ENCODE data around the gene UBE2F. TPM values are rescaled to one million over a fixed set of nuclear protein-coding genes. Genes with fewer than 3 reads are reported as not detected.

UBE2F gene
- total and polyA plus RNA-seq, 2 donors (not counting 1 experiment from before 2014, with no cell fraction given) = 53.7 to 113 TPM

GRCh38 chr2:238060096-238060541 is 93.3 kb downstream of the UBE2F start:
- H3K9ac ChIP-seq (ENCODE audit: insufficient read depth, low read length) = peak overlapping the region; percentile 93
- no peaks in the 10 kb centered on the region for H3K27me3 ChIP-seq (ENCODE audit: control insufficient read depth, insufficient read depth, low read length)
- no peaks in the 10 kb centered on the region for H4K20me1 ChIP-seq (ENCODE audit: control insufficient read depth, extremely low read depth, insufficient read depth, low read length)
- H2AFZ ChIP-seq (ENCODE audit: low read length) = peak overlapping the region; percentile 74
- TF ChIP-seq CTCF (conservative IDR thresholded peaks at IDR 0.05 in 1 of 2, IDR thresholded peaks at IDR 0.05 in 1 of 2; ENCODE audit: low read depth in 1 of 2, low read length in 2 of 2) (no peak), EZH2 (IDR thresholded peaks at IDR 0.05; ENCODE audit: low read length, missing control alignments) (no peak)
- DNase-seq (ENCODE audit: low read depth in 2 of 2) = peak in 1 of 2 donors; percentile 38
- H3K36me3 ChIP-seq (ENCODE audit: control insufficient read depth, insufficient read depth, low read length) = no peaks in the 10 kb centered on the region
- peak overlapping the region; percentile 95 for H3K4me2 ChIP-seq (ENCODE audit: extremely low read depth, insufficient read depth, low read length)
- H3K79me2 ChIP-seq (ENCODE audit: control insufficient read depth, insufficient read depth, low read length) = no peaks in the 10 kb centered on the region
- H3K4me3 ChIP-seq (replicated peaks in 1 of 4; ENCODE audit: control extremely low read depth in 1 of 4, insufficient read depth in 1 of 4, low read depth in 3 of 4, low read length in 4 of 4) = peak overlapping the region; percentile 88 to 96 (median 91)
- no peaks in the 10 kb centered on the region for H3K9me3 ChIP-seq (ENCODE audit: control insufficient read depth, insufficient read depth, low read depth, low read length)
- no peaks in the 10 kb centered on the region for H3K4me1 ChIP-seq (ENCODE audit: control insufficient read depth, extremely low read depth, insufficient read depth, low read length)
- H3K27ac ChIP-seq (ENCODE audit: insufficient read depth, low read length) = peak overlapping the region; percentile 88

GRCh38 chr2:238060542-238061314 is 93.9 kb downstream of the UBE2F start, which contains the start of gene SCLY:
Gene SCLY (plus strand): TSS chr2:238061001. CDS start chr2:238061055, 54 bp downstream.
- DNase-seq (ENCODE audit: low read depth in 2 of 2) = peak; percentile 96 to 97
- H3K27me3 ChIP-seq (ENCODE audit: control insufficient read depth, insufficient read depth, low read length) = no peaks in the 10 kb centered on the region
- no peaks in the 10 kb centered on the region for H3K79me2 ChIP-seq (ENCODE audit: control insufficient read depth, insufficient read depth, low read length)
- H3K27ac ChIP-seq (ENCODE audit: insufficient read depth, low read length) = peak within 1 kb of the TSS; percentile 88
- H3K4me3 ChIP-seq (replicated peaks in 1 of 4; ENCODE audit: control extremely low read depth in 1 of 4, insufficient read depth in 1 of 4, low read depth in 3 of 4, low read length in 4 of 4) = peak within 1 kb of the TSS; percentile 88 to 96 (median 91)
- TF ChIP-seq CTCF (conservative IDR thresholded peaks at IDR 0.05 in 1 of 2, IDR thresholded peaks at IDR 0.05 in 1 of 2; ENCODE audit: low read depth in 1 of 2, low read length in 2 of 2) (no peak), EZH2 (IDR thresholded peaks at IDR 0.05; ENCODE audit: low read length, missing control alignments) (no peak)
- H2AFZ ChIP-seq (ENCODE audit: low read length) = peak within 1 kb of the TSS; percentile 88
- no peaks in the 10 kb centered on the region for H3K4me1 ChIP-seq (ENCODE audit: control insufficient read depth, extremely low read depth, insufficient read depth, low read length)
- peak within 1 kb of the TSS; percentile 95 for H3K4me2 ChIP-seq (ENCODE audit: extremely low read depth, insufficient read depth, low read length)
- H4K20me1 ChIP-seq (ENCODE audit: control insufficient read depth, extremely low read depth, insufficient read depth, low read length) = no peaks in the 10 kb centered on the region
- peak within 1 kb of the TSS; percentile 93 for H3K9ac ChIP-seq (ENCODE audit: insufficient read depth, low read length)
- H3K9me3 ChIP-seq (ENCODE audit: control insufficient read depth, insufficient read depth, low read depth, low read length) = no peaks in the 10 kb centered on the region
- no peaks in the 10 kb centered on the region for H3K36me3 ChIP-seq (ENCODE audit: control insufficient read depth, insufficient read depth, low read length)

GRCh38 chr2:238061315-238062202 is 94.7 kb downstream of the UBE2F start:
- peak overlapping the region; percentile 84 for H3K9ac ChIP-seq (ENCODE audit: insufficient read depth, low read length)
- no peaks in the 10 kb centered on the region for H3K79me2 ChIP-seq (ENCODE audit: control insufficient read depth, insufficient read depth, low read length)
- peaks cover 3% of the 10 kb centered on the region for H3K36me3 ChIP-seq (ENCODE audit: control insufficient read depth, insufficient read depth, low read length)
- H2AFZ ChIP-seq (ENCODE audit: low read length) = peak overlapping the region; percentile 88
- H3K4me2 ChIP-seq (ENCODE audit: extremely low read depth, insufficient read depth, low read length) = peak overlapping the region; percentile 79
- H3K9me3 ChIP-seq (ENCODE audit: control insufficient read depth, insufficient read depth, low read depth, low read length) = no peaks in the 10 kb centered on the region
- peak overlapping the region; percentile 88 for H3K27ac ChIP-seq (ENCODE audit: insufficient read depth, low read length)
- no peaks in the 10 kb centered on the region for H3K27me3 ChIP-seq (ENCODE audit: control insufficient read depth, insufficient read depth, low read length)
- H3K4me3 ChIP-seq (replicated peaks in 1 of 4; ENCODE audit: control extremely low read depth in 1 of 4, insufficient read depth in 1 of 4, low read depth in 3 of 4, low read length in 4 of 4) = peak overlapping the region; percentile 74 to 96 (median 87)
- peak; percentile 34 to 36 for DNase-seq (ENCODE audit: low read depth in 2 of 2)
- no peaks in the 10 kb centered on the region for H3K4me1 ChIP-seq (ENCODE audit: control insufficient read depth, extremely low read depth, insufficient read depth, low read length)
- no peaks in the 10 kb centered on the region for H4K20me1 ChIP-seq (ENCODE audit: control insufficient read depth, extremely low read depth, insufficient read depth, low read length)
- TF ChIP-seq CTCF (conservative IDR thresholded peaks at IDR 0.05 in 1 of 2, IDR thresholded peaks at IDR 0.05 in 1 of 2; ENCODE audit: low read depth in 1 of 2, low read length in 2 of 2) (no peak), EZH2 (IDR thresholded peaks at IDR 0.05; ENCODE audit: low read length, missing control alignments) (no peak)

Measured in fibroblast of lung (primary cell).